Fibroblast of skin of scalp (primary cell): ENCODE measurements around the gene NANOS3. TPM values are rescaled to one million over a fixed set of nuclear protein-coding genes. Genes with fewer than 3 reads are reported as not detected.

Experiments used
- DNase-seq: peaks from one replicate; pipeline ENCODE4 v3.0.0-alpha.2; 2013
- polyA plus RNA-seq, 2 experiments: library from polyadenylated mRNA; unstranded; fragments of 120-200 nt; gene quantifications; one replicate each; pipeline ENCODE4 v1.2.1, GENCODE V29; 2013; ENCODE audit not compliant: insufficient read length in 2 of 2

NANOS3 gene
- 0.71 TPM for polyA plus RNA-seq (2013, experiment 1 of 2; ENCODE audit: insufficient read length)
- 1.7 TPM for polyA plus RNA-seq (2013, experiment 2 of 2; ENCODE audit: insufficient read length)

GRCh38 chr19:13876834-13877233, at the start of gene NANOS3:
Gene NANOS3, plus strand, starts transcription at chr19:13877134. Its CDS starts 115 bp downstream, at chr19:13877249.
- DNase-seq, result no peak

- DNase-seq, result no peak
Measured at GRCh38 chr19:13827656-13828055, 49.3 kb upstream of the NANOS3 start.

- no peak for DNase-seq
Measured at GRCh38 chr19:13830114-13830740, 46.7 kb upstream of the NANOS3 start.

- peak; percentile 57 for DNase-seq
Measured at GRCh38 chr19:13830741-13831536, 46.0 kb upstream of the NANOS3 start.

GRCh38 chr19:13831537-13832467, 45.1 kb upstream of the NANOS3 start:
- no peak for DNase-seq

GRCh38 chr19:13833330-13834243, 43.3 kb upstream of the NANOS3 start:
- peak; percentile 90 for DNase-seq

GRCh38 chr19:13834244-13835069, 42.5 kb upstream of the NANOS3 start:
- peak; percentile 52 for DNase-seq

- no peak for DNase-seq
Measured at GRCh38 chr19:13835791-13836723, 40.9 kb upstream of the NANOS3 start.

- no peak for DNase-seq
Measured at GRCh38 chr19:13838435-13839129, 38.4 kb upstream of the NANOS3 start.

GRCh38 chr19:13839130-13839937, 37.6 kb upstream of the NANOS3 start:
- DNase-seq, result peak; percentile 85

- no peak for DNase-seq
Measured at GRCh38 chr19:13839938-13840304, 37.0 kb upstream of the NANOS3 start.

- peak; percentile 64 for DNase-seq
Measured at GRCh38 chr19:13840305-13841085, 36.4 kb upstream of the NANOS3 start.

- DNase-seq, result no peak
Measured at GRCh38 chr19:13841086-13841961, 35.6 kb upstream of the NANOS3 start.

GRCh38 chr19:13841962-13842290, 35.0 kb upstream of the NANOS3 start:
- DNase-seq, result no peak

GRCh38 chr19:13842291-13843103, 34.4 kb upstream of the NANOS3 start:
- peak; percentile 88 for DNase-seq
